GM19468 (cell line): ENCODE data around the gene SERPINB2.

Experiments
- ATAC-seq: cut with Tn5 transposase; IDR thresholded peaks from one replicate; pipeline ENCODE4 v1.9.1; 2021; ENCODE audit warnings: mild to moderate bottlenecking, moderate library complexity, moderate number of reproducible peaks; ENCODE audit not compliant: unreplicated experiment; ENCODE audit errors: extremely low read depth

SERPINB2 gene, protein sequence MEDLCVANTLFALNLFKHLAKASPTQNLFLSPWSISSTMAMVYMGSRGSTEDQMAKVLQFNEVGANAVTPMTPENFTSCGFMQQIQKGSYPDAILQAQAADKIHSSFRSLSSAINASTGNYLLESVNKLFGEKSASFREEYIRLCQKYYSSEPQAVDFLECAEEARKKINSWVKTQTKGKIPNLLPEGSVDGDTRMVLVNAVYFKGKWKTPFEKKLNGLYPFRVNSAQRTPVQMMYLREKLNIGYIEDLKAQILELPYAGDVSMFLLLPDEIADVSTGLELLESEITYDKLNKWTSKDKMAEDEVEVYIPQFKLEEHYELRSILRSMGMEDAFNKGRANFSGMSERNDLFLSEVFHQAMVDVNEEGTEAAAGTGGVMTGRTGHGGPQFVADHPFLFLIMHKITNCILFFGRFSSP

DNA sequence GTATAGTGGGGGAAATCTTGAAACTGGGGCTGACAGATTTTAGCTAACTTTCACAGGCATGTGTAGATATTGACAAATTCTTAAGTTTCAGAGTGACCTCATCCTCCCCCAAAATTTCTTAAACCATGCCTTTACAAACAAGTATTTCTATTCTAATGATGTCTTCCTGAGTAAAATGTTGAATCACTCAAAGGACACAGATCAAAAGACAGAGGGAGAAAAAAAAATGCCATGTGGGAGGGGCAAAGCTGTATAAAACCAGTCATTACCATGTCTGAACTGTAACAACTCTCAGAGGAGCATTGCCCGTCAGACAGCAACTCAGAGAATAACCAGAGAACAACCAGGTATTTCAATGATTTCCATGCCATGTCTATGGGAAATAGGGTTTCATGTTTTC lies at the start of gene SERPINB2:
Gene SERPINB2, plus strand, starts transcription at position 282 of the 400 bp plus-strand sequence. CDS start 3,740 bp downstream, outside the sequence.
- no peak for ATAC-seq

DNA sequence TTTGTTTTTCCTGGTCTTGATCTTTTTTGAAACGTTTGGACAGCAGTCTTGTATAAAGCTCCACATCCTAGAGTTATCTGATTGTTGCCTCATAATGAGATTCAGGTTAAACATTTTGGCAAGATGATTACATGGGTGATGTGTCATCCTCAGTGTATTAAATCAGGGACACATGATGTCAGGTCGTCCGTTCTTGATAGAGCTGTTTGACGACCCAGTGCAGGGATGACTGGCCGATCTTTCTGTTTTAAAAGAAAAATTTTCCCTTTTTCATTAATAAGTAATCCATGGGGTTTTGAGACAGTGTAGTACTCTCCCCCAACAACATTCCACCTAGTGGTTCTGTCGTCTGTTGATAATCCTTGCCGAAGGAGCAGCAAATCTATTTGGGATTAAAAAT lies 44.5 kb upstream of the SERPINB2 start:
- no peak for ATAC-seq

DNA sequence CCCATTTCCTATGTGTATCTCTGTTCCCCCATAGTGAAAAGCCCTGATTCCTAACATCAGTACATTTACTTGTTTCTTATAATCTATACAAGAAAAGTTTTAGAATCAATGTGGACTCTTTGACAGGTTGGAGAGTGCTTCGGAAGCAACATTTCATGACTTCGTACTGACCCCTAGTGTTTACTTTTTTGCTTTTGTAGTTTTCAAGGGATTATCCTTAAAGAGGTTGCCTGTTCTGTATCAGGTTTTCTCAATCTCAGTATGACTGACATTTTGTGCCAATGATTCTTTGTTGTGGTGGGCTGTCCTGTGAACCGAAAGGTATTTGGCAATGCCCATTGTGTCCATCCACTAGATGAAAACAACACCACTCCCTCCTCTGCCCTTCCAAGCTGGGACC lies 43.3 kb upstream of the SERPINB2 start:
- ATAC-seq: peak; percentile 19

DNA sequence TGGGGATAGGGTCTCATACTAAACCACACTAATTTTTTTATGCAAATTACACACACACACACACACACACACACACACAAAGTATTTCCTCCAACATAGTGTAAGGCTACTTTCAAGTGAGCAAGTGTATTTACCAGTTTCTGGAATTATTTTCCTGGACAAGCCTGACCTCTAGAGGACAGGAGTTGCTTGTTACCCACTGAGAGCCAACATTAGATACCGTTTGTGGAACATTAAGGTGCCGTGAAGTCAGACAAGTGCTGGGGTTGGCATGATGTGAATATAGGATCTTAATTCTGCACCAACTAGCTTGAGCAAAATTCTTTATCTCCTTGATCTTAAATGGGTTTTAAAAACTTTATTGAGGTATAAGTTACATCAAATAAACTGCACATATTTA lies 39.3 kb upstream of the SERPINB2 start:
- no peak for ATAC-seq

DNA sequence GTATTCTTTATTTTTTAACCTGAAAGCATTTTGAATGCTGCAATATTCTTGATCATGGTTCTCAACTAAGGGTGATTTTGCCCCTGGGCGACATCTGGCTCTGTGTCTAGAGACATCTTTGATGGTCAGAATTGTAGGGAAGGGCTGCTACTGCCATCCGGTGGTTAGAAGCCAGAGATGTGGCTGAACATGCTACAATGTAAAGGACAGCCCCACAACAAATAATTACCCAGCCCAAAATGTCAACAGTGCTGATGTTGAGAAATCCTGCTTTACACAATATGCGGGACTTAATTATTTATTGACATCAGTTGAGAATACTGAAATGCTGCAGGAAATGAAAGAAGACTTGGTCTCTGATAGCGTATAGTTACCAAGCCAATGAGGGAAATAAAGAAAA lies 37.5 kb upstream of the SERPINB2 start:
- no peak for ATAC-seq

DNA sequence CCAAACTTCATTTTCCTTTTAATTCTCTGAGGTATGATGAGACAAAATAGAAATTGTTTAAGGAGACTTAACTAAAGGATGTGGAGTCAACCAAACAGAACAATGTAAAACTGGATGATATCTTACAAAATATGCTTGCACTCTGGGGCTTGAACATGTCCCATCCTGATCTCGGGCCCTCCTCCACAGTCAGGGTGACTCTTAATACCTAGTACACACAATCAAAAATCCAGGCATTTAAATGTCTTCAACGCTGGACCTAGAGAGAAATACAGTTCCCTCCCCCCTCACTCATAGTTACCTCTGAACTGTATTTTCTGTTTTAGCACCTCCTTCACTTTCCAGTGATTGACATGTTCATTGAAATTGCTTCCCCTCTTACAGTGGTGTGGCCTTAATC lies 36.9 kb upstream of the SERPINB2 start:
- no peak for ATAC-seq

DNA sequence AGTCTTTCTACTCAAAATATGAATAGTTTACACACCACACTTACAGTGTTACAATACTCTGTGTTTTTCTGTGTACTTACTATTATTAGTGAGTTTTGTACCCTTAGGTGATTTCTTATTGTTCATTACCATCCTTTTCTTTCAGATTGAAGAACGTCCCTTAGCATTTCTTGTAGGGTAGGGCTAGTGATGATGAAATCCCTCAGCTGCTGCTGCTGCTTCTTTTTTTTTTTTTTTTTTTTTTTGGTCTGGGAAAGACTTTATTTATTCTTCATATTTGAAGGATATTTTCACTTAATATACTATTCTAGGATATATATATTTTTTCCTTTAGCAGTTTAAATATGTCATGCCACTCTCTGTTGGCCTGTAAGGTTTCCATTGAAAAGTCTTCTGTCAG lies 29.0 kb upstream of the SERPINB2 start:
- no peak for ATAC-seq

DNA sequence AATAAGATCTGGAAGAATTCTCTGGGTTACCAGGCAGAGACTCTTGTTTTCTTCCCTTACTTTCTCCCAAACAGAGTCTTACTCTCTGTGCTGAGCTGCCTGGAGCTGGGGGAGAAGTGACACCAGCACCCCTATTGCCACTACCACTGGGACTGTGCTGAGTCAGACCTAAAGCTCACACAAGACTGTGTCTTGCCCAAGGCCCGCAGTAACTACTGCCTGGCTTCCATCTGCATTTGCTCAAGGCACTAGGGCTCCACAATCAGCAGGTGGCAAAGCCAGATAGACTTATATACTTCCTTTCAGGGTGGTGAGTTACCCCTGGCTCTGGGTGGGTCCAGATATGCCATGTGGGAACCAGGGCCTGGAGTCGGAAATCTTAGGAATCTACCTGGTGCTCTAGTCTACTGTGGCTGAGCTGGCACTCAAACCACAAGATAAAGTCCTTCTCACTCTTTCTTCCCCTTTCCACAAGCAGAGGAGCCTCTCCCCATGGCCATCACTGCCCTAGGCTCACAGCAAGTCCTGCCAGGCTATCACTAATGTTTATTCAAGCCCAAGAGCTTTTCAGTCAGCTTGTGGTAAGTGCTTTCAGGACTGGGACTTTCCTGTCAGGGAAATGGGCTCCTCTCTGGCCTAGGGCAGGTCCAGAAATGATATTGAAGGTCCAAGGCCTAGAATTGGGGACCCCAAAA lies 27.6 kb upstream of the SERPINB2 start:
- no peak for ATAC-seq

DNA sequence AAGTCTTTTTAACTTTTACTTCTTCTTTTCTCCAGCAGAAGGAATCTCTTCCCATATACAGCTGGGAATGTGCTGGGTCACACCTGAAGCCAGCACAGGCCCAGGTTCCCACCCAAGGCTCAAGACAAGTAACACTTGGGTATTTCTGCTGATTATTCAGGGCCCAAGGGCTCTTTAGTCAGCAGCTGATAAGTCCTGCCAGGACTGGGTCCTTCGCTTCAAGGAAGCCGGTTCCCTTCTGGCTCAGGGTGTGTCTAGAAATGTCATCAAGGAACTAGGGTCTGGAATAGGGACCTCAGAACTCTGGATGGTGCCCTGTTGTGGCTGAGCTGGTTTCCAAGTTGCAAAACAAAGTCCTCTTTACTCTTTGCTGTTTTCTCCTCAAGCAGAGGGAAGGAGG lies 27.0 kb upstream of the SERPINB2 start:
- ATAC-seq: no peak

DNA sequence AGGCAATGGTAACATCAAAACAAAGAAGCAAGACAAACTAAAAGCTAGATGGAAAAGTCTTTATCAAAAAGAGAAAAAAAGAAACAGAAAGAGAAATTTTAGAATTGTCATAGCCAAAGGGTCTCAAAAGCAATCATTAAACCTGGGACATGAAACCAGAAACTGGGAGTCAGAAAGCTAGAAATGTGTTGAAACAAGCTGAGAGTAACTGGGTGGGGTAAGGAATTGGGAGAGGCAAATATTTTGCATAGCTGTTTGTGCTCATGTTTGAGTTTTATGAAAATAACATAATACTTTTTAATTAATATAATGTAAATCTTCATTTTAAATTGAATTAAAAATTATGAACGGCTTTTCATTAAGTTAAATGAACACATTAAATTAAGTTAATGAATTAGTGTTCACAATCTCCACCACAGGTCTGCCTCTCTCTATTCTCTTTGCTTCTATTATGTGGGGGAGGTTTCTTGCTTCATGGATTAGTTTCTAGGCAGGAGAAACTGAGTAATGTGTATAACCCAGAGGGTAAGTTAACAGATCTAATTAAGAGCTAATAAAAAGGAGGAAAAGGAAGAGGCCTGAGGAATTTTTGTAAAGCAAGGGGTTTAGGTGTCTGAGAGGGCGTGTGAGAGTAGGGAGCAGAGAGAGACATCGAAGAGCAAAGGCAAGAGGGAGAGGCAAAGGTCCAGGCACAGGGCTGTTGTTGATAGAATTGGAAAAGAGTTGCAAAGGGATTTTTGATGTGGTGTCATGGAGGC lies 20.0 kb upstream of the SERPINB2 start:
- ATAC-seq: no peak

DNA sequence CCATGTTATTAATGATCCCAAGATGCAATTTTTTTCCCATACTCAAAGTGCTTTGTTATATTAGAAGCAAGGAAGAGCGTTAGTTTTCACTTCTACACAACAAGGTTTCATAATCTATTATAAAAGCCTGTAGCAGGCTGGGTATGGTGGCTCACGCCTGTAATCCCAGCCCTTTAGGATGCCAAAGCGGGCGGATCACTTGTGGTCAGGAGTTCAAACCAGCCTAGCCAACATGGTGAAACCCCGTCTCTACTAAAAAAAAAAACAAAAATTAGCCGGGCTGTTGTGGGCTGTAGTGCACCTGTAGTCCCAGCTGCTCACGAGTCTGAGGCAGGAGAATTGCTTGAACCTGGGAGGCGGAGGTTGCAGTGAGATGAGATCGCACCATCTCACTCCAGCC lies 19.0 kb upstream of the SERPINB2 start:
- no peak for ATAC-seq

DNA sequence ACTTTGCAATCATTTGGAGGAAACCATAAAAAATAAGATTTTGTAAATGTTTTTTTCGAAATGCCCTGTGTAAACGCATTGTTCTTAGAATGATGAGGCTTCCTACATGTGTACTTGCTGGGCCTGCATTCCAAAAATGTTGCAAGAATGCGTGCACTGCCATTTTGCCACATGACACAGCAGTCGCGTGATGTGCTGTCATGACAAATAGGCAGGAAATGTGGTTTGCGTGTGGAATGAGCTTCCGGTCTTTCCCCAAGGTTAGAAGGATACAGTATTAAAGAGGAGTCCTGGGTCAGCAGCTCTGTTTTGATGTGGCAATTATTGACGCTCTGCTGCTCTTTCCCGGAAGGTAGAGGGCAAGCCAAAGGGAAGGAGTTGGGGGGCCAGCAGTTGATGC lies 18.1 kb upstream of the SERPINB2 start:
- ATAC-seq: no peak

DNA sequence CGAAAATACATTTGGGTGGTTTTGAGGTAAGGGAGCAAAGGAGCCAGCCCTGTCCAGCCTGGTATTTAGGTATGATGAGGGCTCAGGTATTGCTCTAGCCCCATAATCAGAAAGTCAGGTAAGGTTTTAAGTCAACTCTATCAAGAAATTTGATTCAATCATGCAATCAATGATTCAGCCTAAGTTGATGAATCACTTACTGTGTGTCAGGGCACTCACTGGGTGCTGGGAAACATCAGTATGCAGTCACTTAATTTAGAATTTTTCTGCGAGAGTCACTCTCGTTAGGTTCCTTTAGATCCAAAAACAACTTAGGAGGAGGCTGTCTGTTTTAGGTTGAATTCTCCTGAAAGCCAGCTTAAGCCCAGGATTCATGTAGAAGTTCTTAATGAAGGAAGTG lies 17.7 kb upstream of the SERPINB2 start:
- ATAC-seq: no peak

DNA sequence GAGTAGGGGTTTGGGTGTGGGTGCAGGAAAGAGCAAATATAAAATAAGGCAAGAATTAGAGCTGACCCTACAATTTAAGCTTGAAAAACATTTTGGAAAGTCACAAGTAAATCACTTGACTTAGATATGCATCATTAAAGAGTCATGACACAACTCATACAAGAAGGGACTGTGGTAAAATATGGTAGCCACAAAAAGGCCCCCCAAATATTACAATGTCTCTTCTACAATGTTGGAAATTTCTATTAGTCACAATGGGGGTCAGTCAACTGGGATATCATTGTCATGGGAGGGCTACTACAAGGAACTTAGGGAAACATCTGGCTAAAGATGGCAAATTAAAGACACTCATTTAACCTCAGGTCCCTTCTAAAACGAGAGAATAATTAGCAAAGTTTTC lies 15.7 kb upstream of the SERPINB2 start:
- no peak for ATAC-seq

DNA sequence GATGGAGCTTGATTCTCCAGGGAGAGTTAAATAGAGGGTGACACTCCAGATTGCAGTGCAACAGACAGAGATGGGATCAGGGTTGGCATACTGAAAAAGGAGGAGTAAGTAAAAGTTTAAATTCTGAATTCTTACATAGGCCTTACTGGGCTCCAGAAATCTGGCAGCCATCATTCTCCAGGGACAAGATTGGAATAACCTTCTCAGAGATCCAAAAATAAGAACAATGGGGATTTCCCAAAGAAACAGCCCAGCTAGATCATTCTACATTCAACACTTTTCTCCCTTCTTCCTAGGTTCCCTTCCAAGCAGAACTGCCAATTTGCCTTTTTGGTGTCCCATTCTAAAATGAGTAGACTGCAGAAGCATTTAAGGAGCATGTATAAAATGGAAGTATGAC lies 14.9 kb upstream of the SERPINB2 start:
- ATAC-seq: no peak

DNA sequence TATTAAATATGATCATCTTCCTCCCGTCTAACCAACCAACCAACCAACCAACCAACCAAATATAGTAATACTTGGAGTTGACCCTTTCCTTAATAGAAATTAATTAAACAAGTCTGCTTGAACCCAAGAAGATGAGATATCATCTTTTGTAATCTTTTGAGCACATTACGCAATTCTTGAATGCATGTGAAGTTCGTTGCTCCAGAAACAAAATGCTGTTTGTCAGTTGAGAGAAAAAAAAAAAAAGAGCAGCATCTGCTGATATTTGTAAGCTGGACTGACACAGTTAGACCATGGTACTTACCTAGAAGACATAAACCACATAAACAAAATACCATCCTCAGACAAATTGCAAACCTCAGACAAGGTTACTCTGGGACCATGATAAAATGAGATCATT lies 9.2 kb upstream of the SERPINB2 start:
- ATAC-seq: no peak

DNA sequence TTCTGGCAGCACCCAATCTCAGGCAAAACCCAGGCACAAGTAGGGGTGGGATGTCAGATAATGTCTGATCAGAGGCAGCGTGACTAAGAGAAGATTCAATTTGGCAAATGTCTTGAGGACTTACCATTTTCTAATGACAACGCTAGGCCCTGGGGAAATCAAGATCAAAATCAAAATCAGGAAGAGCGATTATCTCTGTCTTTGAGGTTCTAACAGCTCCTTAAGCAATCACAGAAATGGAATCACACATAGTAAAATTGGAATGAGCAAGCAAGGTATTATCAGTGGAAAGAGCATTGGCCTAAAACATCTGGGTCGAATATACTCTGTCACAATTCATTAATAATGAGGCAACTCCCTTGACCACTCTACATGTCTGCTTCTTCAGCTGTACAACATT lies 8.6 kb upstream of the SERPINB2 start:
- ATAC-seq: no peak

DNA sequence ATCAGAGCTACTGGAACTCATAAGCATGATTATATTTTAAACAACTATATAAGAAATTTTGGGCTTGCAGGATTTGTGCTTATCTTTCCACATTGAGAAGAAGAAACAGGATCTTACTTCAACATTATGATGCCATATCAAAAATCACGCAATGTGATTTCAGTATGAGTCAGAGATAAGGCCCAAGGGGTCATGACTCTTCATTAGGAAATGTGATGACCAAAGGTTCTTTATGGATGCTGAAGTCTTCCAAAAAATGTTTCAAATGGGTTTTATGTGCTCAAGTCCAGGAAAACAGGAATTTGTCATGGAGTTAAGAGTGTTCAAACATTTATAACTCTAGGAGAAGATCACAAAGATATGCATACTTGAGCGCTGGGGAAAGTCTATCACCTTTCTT lies 7.8 kb upstream of the SERPINB2 start:
- no peak for ATAC-seq

DNA sequence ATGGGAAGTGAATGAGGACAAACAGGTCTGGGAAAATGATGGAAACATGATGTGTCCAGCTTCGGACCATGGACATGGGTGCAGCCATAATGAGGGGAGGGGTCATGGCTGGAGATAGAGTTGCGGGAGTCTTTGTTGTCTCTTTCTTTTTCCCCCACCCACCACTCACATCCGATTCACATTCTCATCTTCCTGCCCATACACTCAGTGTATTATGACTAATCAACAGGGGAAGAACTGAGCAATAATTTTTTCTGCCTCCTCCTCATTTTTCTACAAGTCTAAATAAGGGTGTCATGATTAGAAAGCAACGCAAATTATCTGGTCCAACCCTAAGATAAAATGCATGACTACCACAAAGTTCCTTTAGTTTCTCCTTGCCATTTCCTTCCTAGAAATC lies 5.7 kb upstream of the SERPINB2 start:
- ATAC-seq: no peak

DNA sequence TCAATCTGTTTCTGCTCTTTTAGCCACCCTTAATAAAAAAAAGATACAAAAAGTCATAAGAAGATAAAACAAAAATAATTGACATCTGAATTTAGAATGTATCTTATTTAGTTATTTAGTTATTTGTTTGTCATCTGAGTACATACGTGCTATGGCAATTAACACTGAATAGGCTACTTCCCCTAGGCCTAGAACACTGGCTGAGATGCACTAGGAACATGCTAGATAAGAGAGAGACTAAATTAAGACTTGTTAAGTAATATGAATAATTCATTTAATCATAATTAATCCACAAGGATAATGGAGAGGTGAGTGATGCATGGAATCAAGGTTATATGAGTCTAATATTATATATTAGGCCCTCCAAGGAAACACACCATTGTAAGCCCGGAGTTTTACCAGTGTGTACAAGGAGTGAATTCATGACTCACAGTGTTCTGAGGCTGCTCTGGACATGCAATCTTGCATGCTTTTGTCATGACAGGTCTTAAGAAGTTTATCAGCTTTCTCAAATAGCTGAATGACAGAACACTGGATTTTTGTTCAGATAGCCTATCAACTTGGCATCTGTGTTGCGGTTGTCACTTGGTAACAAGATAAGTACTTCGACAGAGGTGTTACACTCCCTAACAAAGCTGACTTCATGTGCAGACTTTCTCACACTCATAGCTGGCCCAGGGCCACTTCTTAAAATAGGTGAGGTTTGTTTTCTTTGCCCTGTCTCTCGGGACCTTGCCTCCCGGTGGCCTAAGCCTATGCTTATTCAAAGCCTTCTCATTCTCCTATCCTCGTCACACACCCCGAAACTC lies 5.0 kb upstream of the SERPINB2 start:
- ATAC-seq: no peak
